Adrenal gland (tissue), 12 donors: ENCODE results near the gene TNNT2. TPM values are rescaled to one million over a fixed set of nuclear protein-coding genes. Genes with fewer than 3 reads are reported as not detected.

Source experiments
- DNase-seq, 7 donors: peaks; one replicate each; pipeline ENCODE4 v3.0.0-alpha.2; 2019 to 2020
- H3K27ac ChIP-seq, 5 donors: fragments of 200-600 bp; sonication (generic) in 4 of 5; 1 replicate in 3 of 5; 2 replicates in 2 of 5; pipeline versions ENCODE4 v1.5.1 to v1.8.0; 2016 to 2020; ENCODE audit warnings: mild to moderate bottlenecking in 1 of 5
- H3K27me3 ChIP-seq: fragments of 200-600 bp; 2 replicates; pipeline ENCODE4 v1.8.0; 2021
- H3K36me3 ChIP-seq, 2 donors: fragments of 200-600 bp; replicated peaks in 1 of 2; 1 replicate in 1 of 2; 2 replicates in 1 of 2; pipeline versions ENCODE4 v1.5.1 to v1.8.0; 2018 to 2022
- H3K4me1 ChIP-seq, 2 donors: fragments of 200-600 bp; replicated peaks in 1 of 2; 1 replicate in 1 of 2; 2 replicates in 1 of 2; pipeline versions ENCODE4 v1.5.1 to v1.8.0; 2018 to 2021
- H3K4me3 ChIP-seq, 4 donors: fragments of 200-600 bp; sonication (generic) in 3 of 4; one replicate each; pipeline ENCODE4 v1.5.1; 2016 to 2018
- H3K9me3 ChIP-seq, 3 donors: fragments of 200-600 bp; sonication (generic) in 1 of 3; replicated peaks in 1 of 3; 1 replicate in 2 of 3; 2 replicates in 1 of 3; pipeline versions ENCODE4 v1.5.1 to v1.8.0; 2016 to 2021
- CTCF ChIP-seq, 6 experiments: fragments of 450-650 bp in 4 of 6; fragments of 200-600 bp in 2 of 6; sonication (generic) in 1 of 6; IDR thresholded peaks; 1 replicate in 5 of 6; 2 replicates in 1 of 6; pipeline versions ENCODE4 v1.5.1 to v1.8.0; 2016 to 2021; ENCODE audit warnings: antibody characterized with exemption in 6 of 6, mild to moderate bottlenecking in 2 of 6, moderate library complexity in 1 of 6
- POLR2A ChIP-seq, 2 donors: fragments of 450-650 bp; IDR thresholded peaks; one replicate each; pipeline ENCODE4 v1.6.1; 2017; ENCODE audit warnings: antibody characterized with exemption in 2 of 2, mild to moderate bottlenecking in 2 of 2, moderate library complexity in 1 of 2
- WGBS, 4 donors: extraction: QIAGEN DNeasy Blood & Tissue Kit in 2 of 4; methylation state at CpG; one replicate each; pipeline versions ENCODE4 v1.1.5 to v1.1.7; 2013 to 2017; 5-methylcytosine and 5-hydroxymethylcytosine counted together
- intact Hi-C, 2 donors: fragments of 100-400 bp; cut with DNase I; formaldehyde crosslinking; loops; one replicate each; pipeline versions ENCODE4 v1.14.1 to v1.15.0; 2022 to 2023
- polyA plus RNA-seq, 3 donors: library from polyadenylated mRNA; stranded (reverse); fragments of 200-250 nt in 2 of 3; fragments of 350-450 nt in 1 of 3; fragmentation: Illumina TruSeq in 1 of 3; extraction: RNeasy Lipid Tissue Mini Kit (QIAGEN cat#74804) in 1 of 3; gene quantifications; one replicate each; pipeline ENCODE4 v1.2.3, GENCODE V29; 2013 to 2014
- total RNA-seq, 9 donors: library from RNA; depleted of rRNA in 4 of 9; stranded (reverse); fragments of >200 nt in 4 of 9; fragments of 120-200 nt in 1 of 9; fragmentation: NEBNext Ultra II Directional in 1 of 9; extraction: Animal tissue kit (Norgen Biotek cat#: 25700) in 1 of 9; gene quantifications; one replicate each; pipeline versions ENCODE4 v1.1.0 to v1.2.4, GENCODE V29; 2013 to 2023
- donor health status: healthy with polysubstance abuse.
- donor health status: Bipolar disorder and iron deficiency.
- donor health status: DM: yes; HTN: yes; CAD: no.
- donor health status: DM: no; HTN: no; CAD: no.
- donor health status: DM: no; HTN: no; CAD: no.
- donor health status: DM: yes; HTN: yes; CAD: no.

The TNNT2 gene
- total and polyA plus RNA-seq, 12 donors: 0.39 to 37.3 (median 3.8) TPM; not detected in 2

DNA sequence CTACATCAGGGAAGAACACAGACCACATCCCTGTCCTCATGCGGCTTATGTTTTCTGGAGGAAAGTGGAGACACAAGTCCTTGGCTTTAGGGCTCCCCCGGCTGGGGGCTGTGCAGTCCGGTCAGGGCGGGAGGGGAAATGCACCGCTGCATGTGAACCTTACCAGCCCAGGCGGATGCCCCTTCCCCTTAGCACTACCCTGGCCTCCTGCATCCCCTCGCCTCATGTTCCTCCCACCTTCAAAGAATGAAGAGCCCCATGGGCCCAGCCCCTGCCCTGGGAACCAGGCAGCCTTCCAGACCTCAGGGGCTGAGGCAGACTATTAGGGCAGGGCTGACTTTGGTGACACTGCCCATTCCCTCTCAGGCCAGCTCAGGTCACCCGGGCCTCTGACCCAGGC lies 45.5 kb downstream of the TNNT2 start:
- no peaks in the 10 kb centered on the region for H3K4me1 ChIP-seq
- no peak for TF ChIP-seq POLR2A (IDR thresholded peaks at IDR 0.05)
- H3K4me3 ChIP-seq: no peak overlapping the region
- H3K9me3 ChIP-seq: no peaks in the 10 kb centered on the region
- intact Hi-C loops: no loop called here
- H3K36me3 ChIP-seq: no peaks in the 10 kb centered on the region
- H3K27me3 ChIP-seq: no peaks in the 10 kb centered on the region
- H3K27ac ChIP-seq: no peak overlapping the region
- no peak for DNase-seq
- WGBS, 4 donors: 84 to 95% (median 89%) methylated on average over 5 to 8 of the region's 8 CpGs

DNA sequence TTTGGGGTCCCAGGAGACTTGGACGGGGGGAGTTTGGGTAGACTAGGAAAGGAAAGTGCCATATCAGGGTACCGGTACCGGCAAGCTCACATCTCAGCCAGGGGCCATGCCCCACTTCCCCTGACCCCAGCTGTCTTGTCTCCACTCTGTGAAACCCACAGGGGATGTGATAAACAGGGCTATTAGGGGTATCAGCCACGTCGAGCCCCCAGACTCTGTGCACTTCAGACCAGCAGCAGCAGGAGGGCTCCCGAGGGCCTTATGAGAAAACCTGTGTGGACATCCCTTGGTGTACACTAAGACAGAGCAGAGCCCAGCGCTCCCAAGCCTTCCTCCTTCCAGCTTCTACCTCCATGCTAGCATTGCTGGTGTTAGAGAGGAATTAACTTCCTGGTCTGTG lies 46.3 kb downstream of the TNNT2 start:
- intact Hi-C loops: no loop called here
- Histone ChIP-seq H3K36me3 (no peaks in the 10 kb centered on the region), H3K27ac (no peak overlapping the region), H3K4me1 (no peaks in the 10 kb centered on the region), H3K27me3 (no peaks in the 10 kb centered on the region), H3K4me3 (no peak overlapping the region), H3K9me3 (no peaks in the 10 kb centered on the region)
- WGBS, 4 donors: 69 to 84% (median 81%) methylated on average over 6 to 7 of the region's 7 CpGs
- no peak for TF ChIP-seq POLR2A (IDR thresholded peaks at IDR 0.05)
- TF ChIP-seq CTCF (IDR thresholded peaks at IDR 0.05): no peak
- no peak for DNase-seq

GRCh38 chr1:201330541-201330940 lies 46.9 kb downstream of the TNNT2 start:
- Histone ChIP-seq H3K4me1 (no peaks in the 10 kb centered on the region), H3K36me3 (no peaks in the 10 kb centered on the region), H3K9me3 (no peaks in the 10 kb centered on the region), H3K27ac (no peak overlapping the region), H3K4me3 (no peak overlapping the region), H3K27me3 (no peaks in the 10 kb centered on the region)
- TF ChIP-seq POLR2A (IDR thresholded peaks at IDR 0.05) (no peak), CTCF (IDR thresholded peaks at IDR 0.05) (no peak)
- WGBS, 4 donors: 83 to 100% (median 92%) methylated on average over 1 to 2 of the region's 2 CpGs
- intact Hi-C loops: no loop called here
- DNase-seq: no peak

- intact Hi-C loops: no loop called here
- no peaks in the 10 kb centered on the region for H3K4me1 ChIP-seq
- no peak overlapping the region for H3K27ac ChIP-seq
- H3K36me3 ChIP-seq: no peaks in the 10 kb centered on the region
- TF ChIP-seq CTCF (IDR thresholded peaks at IDR 0.05) (no peak), POLR2A (IDR thresholded peaks at IDR 0.05) (no peak)
- DNase-seq: no peak
- 84 to 90% (median 85%) methylated on average over 4 of the region's 4 CpGs for WGBS, 4 donors
- no peaks in the 10 kb centered on the region for H3K27me3 ChIP-seq
- H3K4me3 ChIP-seq: no peak overlapping the region
- no peaks in the 10 kb centered on the region for H3K9me3 ChIP-seq
Measured at GRCh38 chr1:201329801-201330200, 47.7 kb downstream of the TNNT2 start.

- Histone ChIP-seq H3K36me3 (no peaks in the 10 kb centered on the region), H3K4me3 (no peak overlapping the region), H3K27me3 (no peaks in the 10 kb centered on the region), H3K4me1 (no peaks in the 10 kb centered on the region), H3K9me3 (no peaks in the 10 kb centered on the region), H3K27ac (no peak overlapping the region)
- DNase-seq: no peak
- 61 to 68% (median 67%) methylated on average over 2 of the region's 2 CpGs for WGBS, 4 donors
- intact Hi-C loops: no loop called here
- TF ChIP-seq CTCF (IDR thresholded peaks at IDR 0.05): no peak
- no peak for TF ChIP-seq POLR2A (IDR thresholded peaks at IDR 0.05)
Measured at GRCh38 chr1:201329286-201329685, 48.2 kb downstream of the TNNT2 start.
